Body of pancreas (tissue), 4 donors: Measurements from ENCODE around the gene SIK3. TPM values are rescaled to one million over a fixed set of nuclear protein-coding genes. Genes with fewer than 3 reads are reported as not detected.

Experiments
- ATAC-seq: fragments of 150-250 bp; one replicate; pipeline ENCODE4 v1.9.1; 2016
- DNase-seq, 4 donors: peaks; one replicate each; pipeline ENCODE4 v3.0.0-alpha.2; 2019
- H3K27ac ChIP-seq, 4 donors: fragments of 200-600 bp; sonication (generic); 1 replicate in 3 of 4; 2 replicates in 1 of 4; pipeline versions ENCODE4 v1.5.1 to v1.6.1; 2016 to 2019; ENCODE audit warnings: mild to moderate bottlenecking in 1 of 4, mixed read lengths in 1 of 4, moderate library complexity in 1 of 4
- H3K27me3 ChIP-seq, 2 donors: fragments of 200-600 bp; sonication (generic); one replicate each; pipeline ENCODE4 v1.6.0; 2016; ENCODE audit warnings: mild to moderate bottlenecking in 1 of 2
- H3K36me3 ChIP-seq, 2 donors: fragments of 200-600 bp; sonication (generic); replicated peaks in 1 of 2; 2 replicates each; pipeline ENCODE4 v1.5.1; 2016; ENCODE audit warnings: low read depth in 2 of 2; ENCODE audit not compliant: insufficient read depth in 1 of 2
- H3K4me1 ChIP-seq: fragments of 200-600 bp; sonication (generic); one replicate; pipeline ENCODE4 v1.6.0; 2016
- H3K4me3 ChIP-seq, 2 donors: fragments of 200-600 bp; sonication (generic); 1 replicate in 1 of 2; 2 replicates in 1 of 2; pipeline ENCODE4 v1.5.1; 2016 to 2019
- H3K9me3 ChIP-seq, 3 donors: fragments of 200-600 bp; sonication (generic); 1 replicate in 2 of 3; 2 replicates in 1 of 3; pipeline ENCODE4 v1.5.1; 2016
- POLR2A ChIP-seq, 3 donors: fragments of 450-650 bp; IDR thresholded peaks; one replicate each; pipeline ENCODE4 v1.6.1; 2016; ENCODE audit warnings: antibody characterized with exemption in 3 of 3, mild to moderate bottlenecking in 2 of 3
- WGBS, 2 donors: methylation state at CpG; one replicate each; pipeline ENCODE4 v1.1.5; 2017; 5-methylcytosine and 5-hydroxymethylcytosine counted together
- intact Hi-C: fragments of 100-400 bp; cut with DNase I; formaldehyde crosslinking; loops from one replicate; pipeline ENCODE4 v1.15.1; 2023
- total RNA-seq, 2 donors: library from RNA; depleted of rRNA; stranded (reverse); fragments of >200 nt; gene quantifications; one replicate each; pipeline ENCODE4 v1.1.0, GENCODE V29; 2016
- TF ChIP-seq, protein P1 (sequence below), 7 experiments: fragments of 450-650 bp in 4 of 7; fragments of 200-600 bp in 3 of 7; sonication (generic) in 3 of 7; IDR thresholded peaks; one replicate each; pipeline ENCODE4 v1.5.1; 2016 to 2019; ENCODE audit warnings: antibody characterized with exemption in 7 of 7

The SIK3 gene
- total RNA-seq, 2 donors from 2014 or later: 24.1 to 46.1 TPM

DNA sequence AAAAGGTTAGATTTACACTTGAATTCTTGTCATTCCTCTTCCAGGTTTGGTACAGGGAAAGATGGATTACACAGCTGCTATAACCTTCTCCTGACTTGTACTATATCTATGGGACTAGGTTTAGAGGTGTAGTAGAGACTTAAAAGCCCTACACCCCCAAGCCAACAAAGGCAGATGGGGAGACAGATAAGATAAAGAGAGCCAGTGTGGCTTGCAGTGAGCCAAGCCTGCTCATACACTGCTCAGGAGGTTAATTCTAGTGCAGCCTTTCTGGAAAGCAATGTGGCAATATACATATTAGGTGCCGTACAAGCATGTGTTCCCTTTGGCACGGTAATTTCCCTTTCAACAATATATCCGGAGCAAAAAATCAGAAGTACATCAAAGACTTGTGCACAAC is 10.8 kb downstream of the SIK3 start:
- intact Hi-C loops: no loop called here
- TF ChIP-seq, protein P1, sequence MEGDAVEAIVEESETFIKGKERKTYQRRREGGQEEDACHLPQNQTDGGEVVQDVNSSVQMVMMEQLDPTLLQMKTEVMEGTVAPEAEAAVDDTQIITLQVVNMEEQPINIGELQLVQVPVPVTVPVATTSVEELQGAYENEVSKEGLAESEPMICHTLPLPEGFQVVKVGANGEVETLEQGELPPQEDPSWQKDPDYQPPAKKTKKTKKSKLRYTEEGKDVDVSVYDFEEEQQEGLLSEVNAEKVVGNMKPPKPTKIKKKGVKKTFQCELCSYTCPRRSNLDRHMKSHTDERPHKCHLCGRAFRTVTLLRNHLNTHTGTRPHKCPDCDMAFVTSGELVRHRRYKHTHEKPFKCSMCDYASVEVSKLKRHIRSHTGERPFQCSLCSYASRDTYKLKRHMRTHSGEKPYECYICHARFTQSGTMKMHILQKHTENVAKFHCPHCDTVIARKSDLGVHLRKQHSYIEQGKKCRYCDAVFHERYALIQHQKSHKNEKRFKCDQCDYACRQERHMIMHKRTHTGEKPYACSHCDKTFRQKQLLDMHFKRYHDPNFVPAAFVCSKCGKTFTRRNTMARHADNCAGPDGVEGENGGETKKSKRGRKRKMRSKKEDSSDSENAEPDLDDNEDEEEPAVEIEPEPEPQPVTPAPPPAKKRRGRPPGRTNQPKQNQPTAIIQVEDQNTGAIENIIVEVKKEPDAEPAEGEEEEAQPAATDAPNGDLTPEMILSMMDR (IDR thresholded peaks at IDR 0.05): no peak
- no peak for TF ChIP-seq POLR2A (IDR thresholded peaks at IDR 0.05)
- no peak overlapping the region for H3K27ac ChIP-seq
- no peaks in the 10 kb centered on the region for H3K36me3 ChIP-seq
- ATAC-seq (no peak), DNase-seq (no peak)
- no peaks in the 10 kb centered on the region for H3K9me3 ChIP-seq
- no peaks in the 10 kb centered on the region for H3K27me3 ChIP-seq
- no peak overlapping the region for H3K4me3 ChIP-seq
- WGBS, 2 donors: 82 to 86% methylated on average over 3 of the region's 3 CpGs
- peaks cover 54% of the 10 kb centered on the region for H3K4me1 ChIP-seq

DNA sequence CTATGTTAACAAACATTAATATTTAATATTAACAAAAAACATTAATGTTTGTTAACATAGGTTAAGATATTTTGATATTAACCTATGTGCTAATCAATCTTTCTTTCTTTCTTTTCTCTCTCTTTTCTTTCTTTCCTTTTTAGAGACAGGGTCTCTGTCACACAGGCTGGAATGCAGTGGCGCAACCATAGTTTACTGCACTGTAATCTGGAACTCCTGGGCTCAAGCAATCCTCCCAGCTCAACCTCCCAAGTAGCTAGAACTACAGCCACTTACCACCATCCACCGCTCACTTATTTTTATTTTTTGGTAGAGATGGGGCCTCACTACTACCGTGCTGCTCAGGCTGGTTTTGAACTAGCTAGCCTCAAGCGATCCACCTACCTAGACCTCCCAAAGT is 13.2 kb downstream of the SIK3 start:
- no peak for TF ChIP-seq POLR2A (IDR thresholded peaks at IDR 0.05)
- TF ChIP-seq, protein P1 (IDR thresholded peaks at IDR 0.05): no peak
- H3K36me3 ChIP-seq: no peaks in the 10 kb centered on the region
- peak overlapping the region in 3 of 4 donors; percentile 6 to 64 (median 38) for H3K27ac ChIP-seq
- no peaks in the 10 kb centered on the region for H3K9me3 ChIP-seq
- intact Hi-C loops: no loop called here
- peak; percentile 65 for ATAC-seq
- no peaks in the 10 kb centered on the region for H3K27me3 ChIP-seq
- peak in 2 of 4 donors; percentile 19 to 26 for DNase-seq
- 72 to 85% methylated on average over 4 of the region's 4 CpGs for WGBS, 2 donors
- no peak overlapping the region for H3K4me3 ChIP-seq
- peaks cover 45% of the 10 kb centered on the region for H3K4me1 ChIP-seq

DNA sequence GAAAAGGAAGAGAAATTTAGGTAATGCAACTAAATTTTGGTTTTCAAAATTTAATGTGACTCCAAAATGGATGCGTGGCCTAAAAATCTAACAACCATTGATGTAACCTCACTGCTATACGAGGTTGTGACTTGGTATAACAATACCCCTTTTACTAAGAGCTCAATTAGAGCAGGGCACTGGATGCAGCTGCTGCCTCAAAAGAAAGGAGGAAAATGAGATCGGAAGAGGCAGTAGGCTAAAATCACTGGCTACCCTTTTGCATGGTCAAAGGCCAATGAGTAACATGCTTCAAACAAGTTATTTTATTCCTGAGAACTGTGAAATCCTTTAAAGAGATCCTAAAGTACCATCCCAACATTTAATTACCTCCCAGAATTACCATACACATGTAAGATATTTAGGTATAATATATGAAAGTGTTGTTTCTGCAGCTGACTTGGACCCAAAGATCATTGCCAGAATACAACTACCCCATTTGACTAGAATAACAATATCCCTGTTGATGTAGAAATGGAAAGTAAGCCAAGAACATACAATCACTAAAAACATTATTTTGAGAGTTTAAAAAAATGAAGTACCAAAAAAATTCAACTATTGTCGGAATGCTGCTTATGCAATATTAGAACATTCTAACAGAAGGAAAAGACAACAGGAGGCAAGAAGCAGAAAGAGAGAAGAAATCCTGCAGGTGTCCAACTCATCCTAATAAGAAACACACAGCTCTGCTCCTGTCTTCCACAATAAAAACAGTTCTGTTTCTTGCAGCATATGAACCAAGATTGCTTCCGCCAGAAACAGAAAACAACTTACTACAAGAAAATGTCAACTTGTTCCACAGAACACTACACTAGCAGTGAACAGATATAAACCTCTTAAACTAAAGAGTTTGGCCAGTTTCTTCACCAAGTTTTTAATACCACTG is 15.0 kb downstream of the SIK3 start:
- no peaks in the 10 kb centered on the region for H3K36me3 ChIP-seq
- H3K27ac ChIP-seq: peak overlapping the region in 1 of 4 donors; percentile 8
- H3K4me1 ChIP-seq: peaks cover 40% of the 10 kb centered on the region
- no peaks in the 10 kb centered on the region for H3K9me3 ChIP-seq
- ATAC-seq: no peak
- intact Hi-C loops: no loop called here
- no peaks in the 10 kb centered on the region for H3K27me3 ChIP-seq
- no peak for DNase-seq
- no peak overlapping the region for H3K4me3 ChIP-seq
- whole genome bisulfite sequencing, 2 donors: 69 to 75% methylated on average over 5 of the region's 5 CpGs
- TF ChIP-seq, protein P1 (IDR thresholded peaks at IDR 0.05): no peak
- no peak for TF ChIP-seq POLR2A (IDR thresholded peaks at IDR 0.05)

DNA sequence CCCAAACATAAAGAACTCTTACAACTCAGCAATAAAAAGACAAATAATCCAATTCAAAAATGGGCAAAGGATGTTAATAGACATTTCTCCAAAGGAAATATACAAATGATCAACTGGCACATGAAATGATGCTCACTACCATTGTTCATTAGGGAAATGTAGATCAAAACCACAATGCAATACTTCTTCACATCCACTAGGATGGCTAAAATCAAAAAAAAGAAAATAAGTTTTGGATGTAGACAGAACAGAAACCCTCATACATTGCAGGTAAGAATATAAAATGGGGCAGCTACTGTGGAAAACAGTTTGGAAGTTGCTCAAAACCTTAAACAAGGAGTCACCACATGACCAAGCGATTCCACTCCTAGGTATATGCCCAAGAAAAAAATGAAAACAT is 16.3 kb downstream of the SIK3 start:
- Histone ChIP-seq H3K27me3 (no peaks in the 10 kb centered on the region), H3K9me3 (no peaks in the 10 kb centered on the region), H3K36me3 (no peaks in the 10 kb centered on the region), H3K27ac (no peak overlapping the region), H3K4me3 (no peak overlapping the region), H3K4me1 (peaks cover 47% of the 10 kb centered on the region)
- no peak for DNase-seq
- ATAC-seq: no peak
- intact Hi-C loops: no loop called here
- 88 to 91% methylated on average over 1 of the region's 1 CpG for WGBS, 2 donors
- TF ChIP-seq, protein P1 (IDR thresholded peaks at IDR 0.05): peak in 1 of 7 experiments; percentile 8
- TF ChIP-seq POLR2A (IDR thresholded peaks at IDR 0.05): no peak
